ENCODE measurements around the gene ABCB8.
"Not testable (repeated sequence)": the region's sequence is repeated elsewhere in the genome, so short reads cannot be mapped to it uniquely, and the experiment has no call there.

Gene ABCB8

DNA sequence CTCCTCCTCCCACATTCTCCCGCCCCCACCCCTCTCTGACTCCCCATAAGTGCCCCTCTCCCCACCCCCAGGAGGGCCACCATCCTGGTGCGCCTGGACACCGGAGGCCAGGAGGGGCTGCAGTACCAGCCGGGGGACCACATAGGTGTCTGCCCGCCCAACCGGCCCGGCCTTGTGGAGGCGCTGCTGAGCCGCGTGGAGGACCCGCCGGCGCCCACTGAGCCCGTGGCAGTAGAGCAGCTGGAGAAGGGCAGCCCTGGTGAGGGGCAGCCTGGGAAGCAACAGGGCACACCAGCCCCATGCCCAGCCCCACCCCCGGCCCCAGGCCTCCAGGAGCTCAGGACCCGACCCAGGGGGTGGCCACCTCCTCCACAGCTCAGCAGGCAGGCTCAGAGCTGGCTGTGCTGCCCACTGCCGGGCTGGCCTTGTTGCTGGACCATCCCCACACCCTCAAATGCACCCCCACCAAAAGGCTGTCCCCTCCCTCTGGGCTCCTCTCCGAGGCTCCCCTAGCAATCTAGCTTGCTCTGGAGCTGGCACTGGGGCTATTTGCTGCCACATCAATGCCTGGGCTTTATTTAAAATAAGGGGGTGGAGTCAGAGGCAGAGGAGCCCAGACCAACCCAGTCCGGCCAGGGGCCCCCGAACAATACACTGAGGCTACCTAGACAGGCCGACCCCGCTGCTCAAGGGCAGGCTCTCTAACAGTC lies 18.8 kb upstream of the ABCB8 start:
- no peak overlapping the region for H3K4me3 ChIP-seq (ENCODE audit: severe bottlenecking)

DNA sequence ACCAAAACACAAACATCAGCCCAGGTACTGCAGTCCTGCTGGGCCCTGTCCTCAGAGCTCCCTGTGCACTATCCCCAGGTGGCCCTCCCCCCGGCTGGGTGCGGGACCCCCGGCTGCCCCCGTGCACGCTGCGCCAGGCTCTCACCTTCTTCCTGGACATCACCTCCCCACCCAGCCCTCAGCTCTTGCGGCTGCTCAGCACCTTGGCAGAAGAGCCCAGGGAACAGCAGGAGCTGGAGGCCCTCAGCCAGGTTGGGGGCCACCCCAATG lies 18.3 kb upstream of the ABCB8 start:
- H3K9me3 ChIP-seq (ENCODE audit: severe bottlenecking) = peaks cover 3% of the 10 kb centered on the region
- H3K36me3 ChIP-seq (ENCODE audit: low read depth) = no peaks in the 10 kb centered on the region
- no peak for ATAC-seq (ENCODE audit: low read depth)
- H3K4me3 ChIP-seq (ENCODE audit: severe bottlenecking) = no peak overlapping the region
- no peak for TF ChIP-seq CTCF (IDR thresholded peaks at IDR 0.05; ENCODE audit: poor library complexity, severe bottlenecking)
- no peak overlapping the region for H3K27ac ChIP-seq (ENCODE audit: poor library complexity, severe bottlenecking)
- no peaks in the 10 kb centered on the region for H3K4me1 ChIP-seq (ENCODE audit: insufficient read depth, poor library complexity, severe bottlenecking)
- H3K27me3 ChIP-seq (ENCODE audit: insufficient read depth, poor library complexity, severe bottlenecking) = no peaks in the 10 kb centered on the region
- no peak for DNase-seq (ENCODE audit: low spot score)

More for the DNA sequence above, 18.8 kb upstream of the ABCB8 start:
- DNase-seq (ENCODE audit: low spot score) (no peak), ATAC-seq (ENCODE audit: low read depth) (no peak)
- Histone ChIP-seq H3K27ac (ENCODE audit: poor library complexity, severe bottlenecking) (no peak overlapping the region), H3K4me1 (ENCODE audit: insufficient read depth, poor library complexity, severe bottlenecking) (no peaks in the 10 kb centered on the region), H3K36me3 (ENCODE audit: low read depth) (no peaks in the 10 kb centered on the region), H3K9me3 (ENCODE audit: severe bottlenecking) (peaks cover 3% of the 10 kb centered on the region), H3K27me3 (ENCODE audit: insufficient read depth, poor library complexity, severe bottlenecking) (no peaks in the 10 kb centered on the region)
- no peak for TF ChIP-seq CTCF (IDR thresholded peaks at IDR 0.05; ENCODE audit: poor library complexity, severe bottlenecking)

GRCh38 chr7:151010307-151011096 lies 17.7 kb upstream of the ABCB8 start:
- Histone ChIP-seq H3K4me1 (ENCODE audit: insufficient read depth, poor library complexity, severe bottlenecking) (no peaks in the 10 kb centered on the region), H3K27me3 (ENCODE audit: insufficient read depth, poor library complexity, severe bottlenecking) (no peaks in the 10 kb centered on the region), H3K27ac (ENCODE audit: poor library complexity, severe bottlenecking) (no peak overlapping the region), H3K36me3 (ENCODE audit: low read depth) (no peaks in the 10 kb centered on the region), H3K9me3 (ENCODE audit: severe bottlenecking) (peaks cover 3% of the 10 kb centered on the region), H3K4me3 (ENCODE audit: severe bottlenecking) (no peak overlapping the region)
- no peak for ATAC-seq (ENCODE audit: low read depth)
- TF ChIP-seq CTCF (IDR thresholded peaks at IDR 0.05; ENCODE audit: poor library complexity, severe bottlenecking) = no peak
- no peak for DNase-seq (ENCODE audit: low spot score)

DNA sequence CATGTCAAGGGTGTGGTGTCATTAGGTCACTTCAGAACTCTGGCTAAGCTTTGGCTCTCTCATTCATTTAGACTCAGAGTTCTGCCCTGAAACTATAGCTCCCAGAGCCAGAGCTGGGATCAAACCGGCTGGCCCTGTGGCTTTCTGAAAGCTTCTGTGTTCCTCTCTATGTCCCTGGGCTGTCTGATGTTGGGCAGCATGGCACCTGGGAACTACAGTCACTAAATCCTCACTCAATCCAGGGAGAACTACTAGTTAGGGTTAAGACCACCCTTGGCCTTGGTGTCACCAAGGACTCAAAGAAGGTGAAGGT lies 17.2 kb upstream of the ABCB8 start:
- peaks cover 3% of the 10 kb centered on the region for H3K9me3 ChIP-seq (ENCODE audit: severe bottlenecking)
- DNase-seq (ENCODE audit: low spot score) = no peak
- ATAC-seq (ENCODE audit: low read depth) = no peak
- no peak overlapping the region for H3K27ac ChIP-seq (ENCODE audit: poor library complexity, severe bottlenecking)
- no peak overlapping the region for H3K4me3 ChIP-seq (ENCODE audit: severe bottlenecking)
- no peaks in the 10 kb centered on the region for H3K4me1 ChIP-seq (ENCODE audit: insufficient read depth, poor library complexity, severe bottlenecking)
- H3K27me3 ChIP-seq (ENCODE audit: insufficient read depth, poor library complexity, severe bottlenecking) = no peaks in the 10 kb centered on the region
- TF ChIP-seq CTCF (IDR thresholded peaks at IDR 0.05; ENCODE audit: poor library complexity, severe bottlenecking) = no peak
- no peaks in the 10 kb centered on the region for H3K36me3 ChIP-seq (ENCODE audit: low read depth)

- not testable (repeated sequence) for H3K4me3 ChIP-seq (ENCODE audit: severe bottlenecking); H3K36me3 ChIP-seq (ENCODE audit: low read depth); ATAC-seq (ENCODE audit: low read depth); DNase-seq (ENCODE audit: low spot score); H3K4me1 ChIP-seq (ENCODE audit: insufficient read depth, poor library complexity, severe bottlenecking); H3K9me3 ChIP-seq (ENCODE audit: severe bottlenecking); H3K27me3 ChIP-seq (ENCODE audit: insufficient read depth, poor library complexity, severe bottlenecking); H3K27ac ChIP-seq (ENCODE audit: poor library complexity, severe bottlenecking)
These were observed 16.6 kb upstream of the ABCB8 start for GRCh38 chr7:151011616-151012015.
